IgD-negative memory B cell (primary cell): Measurements from ENCODE around the gene LEF1. TPM values are rescaled to one million over a fixed set of nuclear protein-coding genes. Genes with fewer than 3 reads are reported as not detected.
A peak's percentile ranks its signal among the peaks of the same experiment; 100 is the strongest.

Experiments used
- H3K27ac Mint-ChIP-seq, 3 donors: one replicate each; pipeline ENCODE4 v1.8.0; 2020 to 2022; ENCODE audit warnings: mild to moderate bottlenecking in 3 of 3, mixed read lengths in 3 of 3, moderate library complexity in 1 of 3
- H3K27me3 Mint-ChIP-seq: one replicate; pipeline ENCODE4 v1.8.0; 2021; ENCODE audit warnings: mixed read lengths
- H3K36me3 Mint-ChIP-seq: one replicate; pipeline ENCODE4 v1.8.0; 2020; ENCODE audit warnings: mild to moderate bottlenecking, mixed read lengths
- H3K4me1 Mint-ChIP-seq, 3 donors: one replicate each; pipeline ENCODE4 v1.8.0; 2020 to 2022; ENCODE audit warnings: mixed read lengths in 3 of 3, mild to moderate bottlenecking in 1 of 3
- H3K4me3 Mint-ChIP-seq, 4 donors: one replicate each; pipeline ENCODE4 v1.8.0; 2020 to 2022; ENCODE audit warnings: mild to moderate bottlenecking in 4 of 4, mixed read lengths in 4 of 4, moderate library complexity in 3 of 4
- H3K9me3 Mint-ChIP-seq, 3 donors: one replicate each; pipeline ENCODE4 v1.8.0; 2020 to 2021; ENCODE audit warnings: mixed read lengths in 3 of 3, mild to moderate bottlenecking in 1 of 3
- polyA plus RNA-seq: library from polyadenylated mRNA; unstranded; fragments of 300-500 nt; fragmentation: Illumina TruSeq; gene quantifications from one replicate; pipeline ENCODE4 v1.2.3, GENCODE V29; 2021

LEF1 gene
- polyA plus RNA-seq, 1 donor from 2014 or later: 14.5 TPM

- H3K4me3 Mint-ChIP-seq: no peak overlapping the region
- peaks cover 1% of the 10 kb centered on the region for H3K27me3 Mint-ChIP-seq
- no peaks in the 10 kb centered on the region for H3K36me3 Mint-ChIP-seq
- no peak overlapping the region for H3K27ac Mint-ChIP-seq
- peaks cover 0 to 6% (median 1%) of the 10 kb centered on the region in 3 donors for H3K4me1 Mint-ChIP-seq
- H3K9me3 Mint-ChIP-seq: no peaks in the 10 kb centered on the region
These were observed 123.6 kb downstream of the LEF1 start for GRCh38 chr4:108044951-108045686.

GRCh38 chr4:108043526-108043925 is 125.2 kb downstream of the LEF1 start:
- no peaks in the 10 kb centered on the region for H3K27me3 Mint-ChIP-seq
- H3K4me1 Mint-ChIP-seq: no peaks in the 10 kb centered on the region
- H3K36me3 Mint-ChIP-seq: no peaks in the 10 kb centered on the region
- no peaks in the 10 kb centered on the region for H3K9me3 Mint-ChIP-seq
- H3K4me3 Mint-ChIP-seq: no peak overlapping the region
- no peak overlapping the region for H3K27ac Mint-ChIP-seq

DNA sequence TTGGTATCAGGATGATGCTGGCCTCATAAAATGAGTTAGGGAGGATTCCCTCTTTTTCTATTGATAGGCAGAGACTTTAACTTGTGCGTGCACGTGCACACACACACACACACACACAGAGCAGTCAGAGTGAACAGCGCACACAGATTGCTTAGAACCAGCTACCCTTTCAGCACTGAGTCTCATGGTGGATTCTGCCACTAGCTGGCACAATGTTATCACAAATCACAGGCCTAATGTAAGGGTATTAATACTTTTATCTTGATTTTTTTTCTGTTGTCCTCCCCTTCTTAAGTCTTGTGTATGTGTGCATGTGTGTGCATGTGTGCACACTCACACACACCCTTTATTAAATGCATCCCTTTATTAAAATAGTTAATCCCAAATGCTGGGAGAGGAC is 125.8 kb downstream of the LEF1 start:
- H3K27ac Mint-ChIP-seq: no peak overlapping the region
- H3K4me1 Mint-ChIP-seq: no peaks in the 10 kb centered on the region
- no peaks in the 10 kb centered on the region for H3K9me3 Mint-ChIP-seq
- no peaks in the 10 kb centered on the region for H3K27me3 Mint-ChIP-seq
- H3K4me3 Mint-ChIP-seq: no peak overlapping the region
- H3K36me3 Mint-ChIP-seq: no peaks in the 10 kb centered on the region

- Mint-ChIP-seq H3K4me3 (no peak overlapping the region), H3K27me3 (no peaks in the 10 kb centered on the region), H3K4me1 (peaks cover 0 to 6% (median 2%) of the 10 kb centered on the region in 3 donors), H3K36me3 (peaks cover 12% of the 10 kb centered on the region), H3K9me3 (no peaks in the 10 kb centered on the region), H3K27ac (no peak overlapping the region)
These were observed 130.8 kb downstream of the LEF1 start for GRCh38 chr4:108037884-108038283.

- Mint-ChIP-seq H3K9me3 (no peaks in the 10 kb centered on the region), H3K4me3 (peak overlapping the region in 1 of 4 donors; percentile 33), H3K27me3 (no peaks in the 10 kb centered on the region), H3K36me3 (peaks cover 12% of the 10 kb centered on the region), H3K27ac (peak overlapping the region; percentile 30 to 96 (median 81)), H3K4me1 (peaks cover 0 to 6% (median 2%) of the 10 kb centered on the region in 3 donors)
These were observed 132.5 kb downstream of the LEF1 start for GRCh38 chr4:108036213-108036612.

DNA sequence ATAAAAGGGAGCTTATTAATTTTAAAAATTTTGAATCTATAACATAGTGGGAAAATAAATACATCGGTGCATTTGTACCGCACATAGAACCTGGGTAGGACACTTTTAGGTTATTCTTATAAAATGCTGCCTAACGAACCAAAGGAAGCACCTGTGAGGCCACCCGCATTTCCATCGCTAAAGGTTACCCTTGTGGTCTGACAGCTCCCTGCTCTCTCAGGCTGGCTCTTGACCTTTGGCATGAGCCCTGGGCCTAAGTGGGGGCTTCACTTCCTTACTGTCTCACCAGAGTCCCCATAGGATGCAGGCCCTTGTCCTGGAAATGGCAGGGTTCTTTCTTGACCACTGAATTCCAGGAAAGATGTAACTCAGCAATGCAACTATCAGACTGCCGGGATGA is 133.0 kb downstream of the LEF1 start:
- H3K4me1 Mint-ChIP-seq: peaks cover 0 to 6% (median 4%) of the 10 kb centered on the region in 3 donors
- H3K4me3 Mint-ChIP-seq: peak overlapping the region in 2 of 4 donors; percentile 33
- no peaks in the 10 kb centered on the region for H3K9me3 Mint-ChIP-seq
- H3K27me3 Mint-ChIP-seq: no peaks in the 10 kb centered on the region
- H3K27ac Mint-ChIP-seq: peak overlapping the region in 2 of 3 donors; percentile 73 to 96
- H3K36me3 Mint-ChIP-seq: peaks cover 16% of the 10 kb centered on the region

DNA sequence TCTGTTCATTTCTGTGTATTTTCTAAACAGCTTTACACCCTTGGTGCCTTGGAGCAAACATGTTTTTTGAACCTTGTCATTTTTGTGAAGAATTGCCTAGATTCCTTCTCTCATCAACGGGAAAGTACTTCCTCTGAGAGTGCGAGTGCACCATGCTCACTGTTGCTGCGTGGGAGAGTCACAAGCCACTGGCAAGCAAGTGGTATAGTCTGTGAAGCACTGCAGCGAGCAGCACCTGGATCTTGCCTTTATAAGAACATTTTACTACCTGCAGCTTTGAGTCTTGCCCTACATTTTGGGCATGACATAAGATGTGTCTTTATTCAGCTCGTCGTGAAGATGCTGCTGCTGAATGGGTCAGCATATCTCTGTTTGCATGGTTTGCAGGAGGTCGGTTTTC is 134.2 kb downstream of the LEF1 start:
- Mint-ChIP-seq H3K9me3 (no peaks in the 10 kb centered on the region), H3K36me3 (peaks cover 25% of the 10 kb centered on the region), H3K27ac (peak overlapping the region in 1 of 3 donors; percentile 13), H3K4me3 (no peak overlapping the region), H3K4me1 (peaks cover 0 to 6% (median 4%) of the 10 kb centered on the region in 3 donors), H3K27me3 (no peaks in the 10 kb centered on the region)

- no peaks in the 10 kb centered on the region for H3K9me3 Mint-ChIP-seq
- H3K4me1 Mint-ChIP-seq: peaks cover 0 to 8% (median 4%) of the 10 kb centered on the region in 3 donors
- peaks cover 31% of the 10 kb centered on the region for H3K36me3 Mint-ChIP-seq
- H3K27me3 Mint-ChIP-seq: no peaks in the 10 kb centered on the region
- no peak overlapping the region for H3K4me3 Mint-ChIP-seq
- H3K27ac Mint-ChIP-seq: no peak overlapping the region
These were observed 135.4 kb downstream of the LEF1 start for GRCh38 chr4:108033348-108033747.

- Mint-ChIP-seq H3K27ac (peak overlapping the region in 1 of 3 donors; percentile 6), H3K27me3 (no peaks in the 10 kb centered on the region), H3K4me3 (no peak overlapping the region), H3K4me1 (peaks cover 0 to 8% (median 4%) of the 10 kb centered on the region in 3 donors), H3K9me3 (no peaks in the 10 kb centered on the region), H3K36me3 (peaks cover 34% of the 10 kb centered on the region)
These were observed 137.2 kb downstream of the LEF1 start for GRCh38 chr4:108031427-108032083.

GRCh38 chr4:108030332-108030731 is 138.4 kb downstream of the LEF1 start:
- Mint-ChIP-seq H3K4me1 (peaks cover 0 to 5% (median 2%) of the 10 kb centered on the region in 3 donors), H3K9me3 (no peaks in the 10 kb centered on the region), H3K36me3 (peaks cover 36% of the 10 kb centered on the region), H3K4me3 (no peak overlapping the region), H3K27me3 (no peaks in the 10 kb centered on the region), H3K27ac (no peak overlapping the region)

- peaks cover 34% of the 10 kb centered on the region for H3K36me3 Mint-ChIP-seq
- peaks cover 0 to 5% (median 2%) of the 10 kb centered on the region in 3 donors for H3K4me1 Mint-ChIP-seq
- H3K9me3 Mint-ChIP-seq: no peaks in the 10 kb centered on the region
- no peaks in the 10 kb centered on the region for H3K27me3 Mint-ChIP-seq
- peak overlapping the region in 2 of 4 donors; percentile 34 to 58 for H3K4me3 Mint-ChIP-seq
- peak overlapping the region in 1 of 3 donors; percentile 74 for H3K27ac Mint-ChIP-seq
These were observed 139.0 kb downstream of the LEF1 start for GRCh38 chr4:108029731-108030130.

DNA sequence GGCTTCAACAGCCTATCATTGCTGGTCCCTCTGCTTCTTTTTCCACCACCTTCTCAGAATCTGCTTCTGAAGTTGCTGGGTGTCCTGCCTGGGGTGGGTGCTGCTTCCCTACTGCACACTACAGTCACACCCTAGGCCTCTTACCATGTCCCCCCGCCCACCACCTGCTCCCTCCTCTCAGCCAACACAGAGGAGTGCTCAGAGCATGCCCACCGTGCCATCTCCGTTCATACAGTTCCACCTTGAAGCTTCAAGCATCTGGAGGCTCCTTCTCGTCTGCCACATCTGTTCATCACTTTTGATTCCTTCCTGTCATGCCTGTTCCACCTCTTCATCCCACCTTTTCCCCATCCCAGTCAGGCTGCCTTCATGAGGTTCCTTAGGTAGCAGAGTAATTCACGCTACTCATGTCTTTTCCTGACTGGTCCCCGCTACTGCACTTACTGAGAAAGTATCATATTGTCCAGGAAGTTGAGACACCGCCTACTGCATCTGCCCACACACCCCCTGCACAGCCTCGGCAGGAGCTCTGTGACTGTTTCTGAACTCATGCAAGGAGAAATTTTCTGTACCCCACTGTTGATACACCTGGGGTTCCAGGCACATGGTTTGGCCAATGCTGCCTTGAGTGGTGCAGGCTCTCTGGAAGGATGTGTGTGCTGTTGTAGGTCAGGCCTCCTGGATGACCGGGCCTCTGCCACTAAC is 139.6 kb downstream of the LEF1 start:
- no peaks in the 10 kb centered on the region for H3K27me3 Mint-ChIP-seq
- H3K9me3 Mint-ChIP-seq: no peaks in the 10 kb centered on the region
- H3K4me1 Mint-ChIP-seq: peaks cover 0 to 2% (median 2%) of the 10 kb centered on the region in 3 donors
- H3K4me3 Mint-ChIP-seq: no peak overlapping the region
- H3K27ac Mint-ChIP-seq: no peak overlapping the region
- peaks cover 33% of the 10 kb centered on the region for H3K36me3 Mint-ChIP-seq

- H3K27ac Mint-ChIP-seq: no peak overlapping the region
- no peaks in the 10 kb centered on the region for H3K27me3 Mint-ChIP-seq
- H3K36me3 Mint-ChIP-seq: peaks cover 21% of the 10 kb centered on the region
- no peaks in the 10 kb centered on the region for H3K9me3 Mint-ChIP-seq
- no peak overlapping the region for H3K4me3 Mint-ChIP-seq
- peaks cover 0 to 2% (median 0%) of the 10 kb centered on the region in 3 donors for H3K4me1 Mint-ChIP-seq
These were observed 143.9 kb downstream of the LEF1 start for GRCh38 chr4:108024878-108025165.

DNA sequence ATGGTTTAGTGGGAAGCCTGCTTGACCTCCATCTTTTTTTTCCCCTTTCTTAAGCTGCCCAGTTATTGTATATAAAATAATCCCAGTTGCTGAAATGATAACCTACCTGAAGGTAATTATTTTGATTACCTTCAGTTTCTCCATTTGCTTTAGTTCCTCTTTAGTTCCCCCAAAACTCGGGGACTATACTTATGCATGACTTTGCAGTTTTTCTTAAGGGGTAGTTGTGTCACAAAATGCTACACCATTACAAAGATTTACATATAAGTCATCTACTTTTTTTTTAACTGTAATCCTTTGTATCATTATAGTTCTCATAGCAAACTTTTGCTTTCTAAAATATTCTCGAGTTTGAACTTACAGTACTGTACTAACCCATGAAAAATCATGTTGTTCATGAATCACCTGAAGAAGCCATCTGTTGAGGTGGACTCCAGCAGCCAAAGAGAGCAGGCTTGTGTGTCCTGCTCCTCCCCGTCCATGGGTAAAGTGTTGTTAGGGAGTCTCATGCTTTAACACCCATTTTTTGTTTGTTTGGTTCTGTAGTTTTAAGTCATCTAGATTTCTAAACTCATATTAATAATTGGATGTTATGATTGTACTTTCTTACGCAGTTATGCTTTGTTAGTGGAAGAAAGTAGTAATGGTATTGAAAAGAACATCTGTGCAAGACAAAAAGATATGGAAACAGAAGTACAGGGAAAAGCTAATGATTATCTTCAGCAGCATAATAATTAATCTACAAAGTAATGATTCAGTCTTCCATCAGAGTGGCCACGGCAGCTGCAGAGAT is 144.5 kb downstream of the LEF1 start:
- Mint-ChIP-seq H3K27ac (no peak overlapping the region), H3K27me3 (no peaks in the 10 kb centered on the region), H3K36me3 (peaks cover 17% of the 10 kb centered on the region), H3K4me3 (no peak overlapping the region), H3K9me3 (no peaks in the 10 kb centered on the region), H3K4me1 (peaks cover 0 to 7% (median 0%) of the 10 kb centered on the region in 3 donors)

DNA sequence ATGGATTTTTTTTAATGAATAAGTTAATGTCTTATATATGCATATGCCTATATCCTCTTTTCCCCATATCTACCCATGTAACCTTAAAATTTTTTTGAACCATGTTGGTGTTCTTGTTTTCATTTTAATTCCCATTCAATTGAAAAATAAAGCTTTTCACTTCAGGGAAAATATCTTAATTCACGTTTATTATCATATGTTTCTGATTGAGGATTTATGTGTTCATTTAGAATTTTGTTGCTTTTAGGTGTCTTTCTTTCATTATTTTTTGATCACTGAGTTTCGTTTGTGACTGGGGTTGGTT is 149.9 kb downstream of the LEF1 start:
- Mint-ChIP-seq H3K9me3 (no peaks in the 10 kb centered on the region), H3K36me3 (peaks cover 10% of the 10 kb centered on the region), H3K27ac (no peak overlapping the region), H3K4me3 (peak overlapping the region in 1 of 4 donors; percentile 52), H3K27me3 (no peaks in the 10 kb centered on the region), H3K4me1 (peaks cover 0 to 7% (median 0%) of the 10 kb centered on the region in 3 donors)
